GM21528 (cell line): ENCODE measurements around the gene DMRT1.
"Not testable (repeated sequence)": the region's sequence is repeated elsewhere in the genome, so short reads cannot be mapped to it uniquely, and the experiment has no call there.

Experiments
- ATAC-seq: cut with Tn5 transposase; IDR thresholded peaks from one replicate; pipeline ENCODE4 v1.9.1; 2021; ENCODE audit warnings: mild to moderate bottlenecking, moderate library complexity; ENCODE audit not compliant: unreplicated experiment, low FRiP score

DMRT1 gene

DNA sequence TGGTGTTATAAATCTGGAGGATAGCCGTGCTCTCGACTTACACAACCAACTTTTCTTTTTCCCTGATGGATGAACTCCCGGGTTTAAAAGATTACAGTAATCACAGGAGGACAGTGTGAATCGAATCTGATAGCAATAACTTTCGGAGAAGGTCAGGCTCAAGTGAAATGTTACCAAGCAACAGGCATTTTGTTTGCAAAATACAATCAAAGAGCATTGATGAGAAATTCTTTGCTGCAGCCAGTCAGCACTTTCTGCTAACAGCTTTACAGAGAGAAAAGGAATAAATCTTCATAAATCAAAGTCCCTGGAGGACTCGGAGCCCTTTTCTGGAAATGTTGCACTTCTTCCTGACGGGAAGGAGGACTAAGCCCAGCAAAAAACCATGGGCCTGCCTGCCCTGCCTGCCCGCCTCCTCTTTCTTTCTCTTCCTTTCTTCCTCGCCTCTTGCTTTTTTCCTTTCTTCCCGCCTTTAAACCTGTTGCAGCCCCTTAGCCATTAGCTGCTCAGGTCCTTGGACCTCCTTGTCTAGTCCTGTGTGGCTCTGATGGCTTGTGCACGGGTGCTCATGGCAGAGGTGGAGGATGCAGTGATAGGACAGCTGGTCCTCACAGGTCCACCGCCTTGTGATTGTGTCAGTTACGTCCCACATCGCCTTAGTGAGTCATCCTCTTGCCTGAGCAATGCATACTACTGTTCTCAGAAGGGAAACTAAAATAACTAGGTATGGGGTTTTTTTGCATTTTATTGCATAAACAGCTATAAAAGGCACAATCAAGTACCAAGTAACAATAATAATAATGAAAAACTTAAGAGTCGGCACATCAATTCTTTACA lies 141.1 kb downstream of the DMRT1 start:
- no peak for ATAC-seq

GRCh38 chr9:994005-994404 lies 152.5 kb downstream of the DMRT1 start:
- no peak for ATAC-seq

GRCh38 chr9:995192-995591 lies 153.7 kb downstream of the DMRT1 start:
- ATAC-seq, result no peak

GRCh38 chr9:995781-996180 lies 154.3 kb downstream of the DMRT1 start:
- no peak for ATAC-seq

DNA sequence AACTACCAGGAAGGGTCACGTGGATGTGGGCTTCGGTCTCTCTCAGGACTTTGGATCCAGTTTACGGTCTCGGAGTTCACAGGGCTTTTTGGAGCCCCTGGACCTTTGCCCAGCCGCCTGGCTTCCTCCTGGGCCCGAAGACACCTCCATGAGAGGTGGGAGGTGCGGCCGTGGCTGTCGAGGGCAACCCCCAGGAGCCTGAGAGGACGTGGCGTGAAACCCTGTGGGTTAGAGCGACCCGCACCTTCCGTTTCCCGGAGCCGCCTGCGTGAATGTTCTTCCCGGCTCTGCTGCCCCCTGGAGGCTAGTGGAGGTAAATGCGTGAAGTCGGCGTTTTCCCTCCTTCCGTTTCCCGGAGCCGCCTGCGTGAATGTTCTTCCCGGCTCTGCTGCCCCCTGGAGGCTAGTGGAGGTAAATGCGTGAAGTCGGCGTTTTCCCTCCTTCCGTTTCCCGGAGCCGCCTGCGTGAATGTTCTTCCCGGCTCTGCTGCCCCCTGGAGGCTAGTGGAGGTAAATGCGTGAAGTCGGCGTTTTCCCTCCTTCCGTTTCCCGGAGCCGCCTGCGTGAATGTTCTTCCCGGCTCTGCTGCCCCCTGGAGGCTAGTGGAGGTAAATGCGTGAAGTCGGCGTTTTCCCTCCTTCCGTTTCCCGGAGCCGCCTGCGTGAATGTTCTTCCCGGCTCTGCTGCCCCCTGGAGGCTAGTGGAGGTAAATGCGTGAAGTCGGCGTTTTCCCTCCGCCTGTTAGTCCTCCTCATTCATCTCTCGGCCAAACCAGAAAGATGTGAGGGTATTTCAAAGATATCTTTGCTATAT lies 157.0 kb downstream of the DMRT1 start:
- not testable (repeated sequence) for ATAC-seq

DNA sequence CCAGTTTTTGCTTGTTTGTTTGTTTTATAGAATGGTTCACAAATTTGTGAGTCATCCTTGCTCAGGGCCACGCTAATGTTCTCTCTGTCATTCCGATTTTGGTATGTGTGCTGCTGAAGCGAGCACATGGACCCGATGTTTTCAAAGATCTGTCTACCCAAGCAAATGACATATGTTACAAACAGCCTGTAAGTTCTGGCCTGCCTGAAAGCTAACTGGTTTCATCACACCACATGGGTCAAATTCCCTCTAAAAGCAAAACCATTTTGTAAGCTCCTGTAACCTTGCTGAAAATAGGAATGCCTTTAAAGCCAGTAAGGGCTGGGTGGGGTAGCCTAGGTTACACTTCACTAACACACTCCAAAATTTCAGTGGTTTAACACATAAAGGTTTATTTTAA lies 160.3 kb downstream of the DMRT1 start:
- ATAC-seq, result no peak

- ATAC-seq, result no peak
Observed at GRCh38 chr9:1002678-1003077, 161.2 kb downstream of the DMRT1 start.

- no peak for ATAC-seq
Observed at GRCh38 chr9:1005043-1005667, 163.7 kb downstream of the DMRT1 start.

DNA sequence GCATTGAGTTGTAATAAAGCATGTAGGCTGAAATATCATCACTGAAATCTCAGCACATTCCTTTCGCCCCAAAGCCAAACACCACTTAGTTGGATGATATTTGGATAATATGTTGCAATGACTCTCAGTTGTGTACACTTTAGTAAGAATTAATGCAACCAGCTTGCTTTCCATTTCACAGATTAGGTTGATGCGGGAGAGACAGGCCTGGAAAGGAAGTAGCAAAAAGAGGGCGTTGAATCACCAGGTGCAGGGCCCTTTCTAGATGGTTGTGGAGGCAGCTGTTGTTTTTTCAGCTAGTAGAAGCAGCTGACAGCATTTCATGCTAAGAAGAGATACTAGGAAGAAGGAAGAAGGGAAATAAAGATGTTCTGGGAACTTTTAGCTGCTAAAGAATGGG lies 165.8 kb downstream of the DMRT1 start:
- ATAC-seq, result no peak

- no peak for ATAC-seq
Observed at GRCh38 chr9:1008216-1008615, 166.7 kb downstream of the DMRT1 start.

DNA sequence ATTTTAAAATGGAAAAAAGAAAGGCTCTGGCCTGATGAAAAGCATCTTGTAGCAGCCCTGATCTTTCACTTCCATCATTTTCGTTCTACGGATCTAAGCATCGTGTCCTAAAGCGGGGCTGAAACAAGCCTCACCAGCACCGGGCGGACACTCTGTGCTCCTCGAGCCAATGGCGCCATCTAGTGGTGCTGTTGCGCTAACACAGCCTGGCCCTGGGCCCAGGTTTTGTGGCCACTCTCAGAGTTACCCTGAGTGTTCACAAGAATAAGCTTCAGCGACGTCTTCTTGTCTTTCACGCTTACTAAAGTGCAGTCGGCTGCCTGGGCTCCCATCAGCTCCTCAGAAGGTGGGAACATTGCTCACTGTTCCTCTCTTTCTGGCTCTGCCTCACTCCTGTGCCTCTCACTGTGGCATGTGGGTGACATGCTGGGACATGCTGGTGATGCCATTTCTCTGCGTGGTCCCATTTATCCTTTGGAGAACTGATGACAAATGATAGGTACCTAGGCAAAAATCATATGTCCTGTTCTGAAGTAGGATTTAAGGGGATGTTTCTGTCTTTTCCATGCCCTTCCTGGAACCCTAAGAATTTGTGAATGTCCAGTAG lies 167.7 kb downstream of the DMRT1 start:
- peak; percentile 95 for ATAC-seq

DNA sequence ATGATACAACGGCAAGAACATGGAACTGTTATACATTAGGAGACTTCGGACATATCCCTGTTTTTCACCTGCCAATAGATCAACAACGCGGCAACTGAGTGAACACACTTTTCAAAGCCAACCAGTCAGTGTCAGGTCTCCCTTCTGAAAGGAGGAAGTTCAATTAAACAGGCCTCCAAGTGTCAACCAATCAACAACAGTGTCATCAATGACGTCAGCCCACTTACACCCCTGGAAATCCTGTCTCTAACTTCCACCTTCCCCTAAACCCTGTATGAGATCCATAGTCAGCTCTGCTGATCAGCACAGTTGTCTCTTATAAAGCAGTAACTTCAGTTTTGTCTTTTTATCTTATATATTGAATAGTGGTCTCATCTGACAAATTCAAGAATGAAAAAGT lies 171.5 kb downstream of the DMRT1 start:
- ATAC-seq, result no peak

GRCh38 chr9:1014225-1014624 lies 172.7 kb downstream of the DMRT1 start:
- ATAC-seq, result no peak

DNA sequence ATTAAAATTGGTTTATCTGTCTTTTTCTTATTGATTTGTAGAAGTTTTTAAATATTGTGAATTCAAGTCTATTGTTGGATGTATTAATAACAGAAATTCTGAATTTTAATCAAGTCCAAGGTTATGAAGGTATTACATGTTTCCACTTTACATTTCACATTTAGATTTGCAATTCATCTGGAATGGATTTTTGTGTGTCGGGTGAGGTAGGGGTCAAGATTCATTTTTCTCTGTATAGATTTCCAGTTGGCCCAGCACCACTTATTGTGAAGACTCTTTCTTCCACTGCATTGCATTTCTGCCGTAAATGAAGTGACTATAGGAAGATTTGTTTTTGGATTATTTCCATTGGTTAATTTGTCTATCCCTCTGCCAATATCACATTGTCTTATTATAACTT lies 173.1 kb downstream of the DMRT1 start:
- no peak for ATAC-seq

DNA sequence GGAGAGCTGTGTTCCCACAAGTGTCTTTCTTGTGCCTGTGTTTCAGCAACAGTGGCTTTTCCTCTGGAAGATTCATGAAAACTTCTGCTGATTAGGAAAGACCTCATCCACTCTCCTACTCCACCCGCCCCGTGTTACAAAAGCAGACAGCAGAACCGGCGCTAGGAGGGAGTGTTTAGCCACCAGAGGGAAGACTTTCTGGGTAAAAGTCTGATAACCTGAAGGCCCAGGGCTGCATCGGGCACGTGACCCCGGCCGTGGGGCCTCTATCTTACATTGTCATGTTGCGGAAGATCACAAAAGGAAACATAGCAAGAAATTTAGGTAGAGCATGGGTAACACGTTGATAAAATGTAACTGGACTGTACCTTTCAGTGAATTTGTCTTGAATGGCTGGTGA lies 176.6 kb downstream of the DMRT1 start:
- ATAC-seq, result no peak
